ENCODE data around the gene GPBP1. TPM values are rescaled to one million over a fixed set of nuclear protein-coding genes. Genes with fewer than 3 reads are reported as not detected.

The GPBP1 gene
- total and polyA plus RNA-seq, 2 donors (not counting 1 experiment from before 2014, with no cell fraction given): 50.4 to 82.1 TPM

DNA sequence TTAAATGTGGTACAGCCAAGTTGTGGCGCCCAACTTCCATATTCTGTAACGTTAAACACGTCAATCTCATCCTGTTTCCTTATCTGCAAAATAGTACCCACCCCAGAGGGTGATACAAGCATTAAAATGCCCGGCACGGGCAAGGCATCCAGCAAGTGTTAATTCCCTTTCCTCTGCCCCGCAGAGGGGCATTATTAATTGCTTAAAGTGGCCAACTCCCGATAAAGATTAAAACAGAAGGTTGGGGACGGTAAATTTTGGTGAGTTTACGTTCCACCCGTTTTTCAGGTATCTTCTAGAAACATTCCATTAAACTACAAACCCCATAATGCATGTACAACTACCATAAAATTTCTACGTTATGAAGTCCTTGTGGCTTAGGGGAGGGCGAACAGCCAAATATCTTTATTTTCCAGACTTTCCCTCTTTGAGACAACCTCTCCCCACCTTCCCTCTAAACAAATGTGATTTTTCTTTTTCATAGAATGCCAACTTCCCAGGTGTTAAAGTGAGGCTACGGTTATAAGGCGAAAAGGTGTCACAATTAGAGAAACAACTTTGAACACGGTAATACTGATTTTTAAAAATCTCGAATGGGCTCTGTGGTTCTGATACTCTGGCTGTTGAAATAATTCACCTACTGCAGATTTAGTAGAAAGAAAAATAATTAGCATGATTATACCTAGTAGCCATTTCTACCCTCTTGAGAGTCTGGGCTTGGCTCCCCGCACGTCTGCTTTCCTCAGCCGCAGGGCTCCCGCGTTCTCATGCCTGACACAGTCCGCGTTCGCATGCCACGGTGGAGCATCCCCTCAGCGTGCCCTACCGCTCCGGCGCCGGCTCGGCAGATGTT is 1.2 kb upstream of the GPBP1 start:
- H3K9me3 ChIP-seq (ENCODE audit: control insufficient read depth, insufficient read depth, low read depth, low read length): no peaks in the 10 kb centered on the region
- H2AFZ ChIP-seq (ENCODE audit: low read length): peak overlapping the region; percentile 88
- H3K79me2 ChIP-seq (ENCODE audit: control insufficient read depth, insufficient read depth, low read length): peaks cover 38% of the 10 kb centered on the region
- DNase-seq (ENCODE audit: low read depth in 2 of 2): peak; percentile 21 to 43
- peak overlapping the region; percentile 67 to 98 (median 84) for H3K4me3 ChIP-seq (replicated peaks in 1 of 4; ENCODE audit: control extremely low read depth in 1 of 4, insufficient read depth in 1 of 4, low read depth in 3 of 4, low read length in 4 of 4)
- no peaks in the 10 kb centered on the region for H3K27me3 ChIP-seq (ENCODE audit: control insufficient read depth, insufficient read depth, low read length)
- no peaks in the 10 kb centered on the region for H3K36me3 ChIP-seq (ENCODE audit: control insufficient read depth, insufficient read depth, low read length)
- H3K4me1 ChIP-seq (ENCODE audit: control insufficient read depth, extremely low read depth, insufficient read depth, low read length): no peaks in the 10 kb centered on the region
- peaks cover 3% of the 10 kb centered on the region for H4K20me1 ChIP-seq (ENCODE audit: control insufficient read depth, extremely low read depth, insufficient read depth, low read length)
- H3K4me2 ChIP-seq (ENCODE audit: extremely low read depth, insufficient read depth, low read length): peak overlapping the region; percentile 97
- peak overlapping the region; percentile 88 for H3K9ac ChIP-seq (ENCODE audit: insufficient read depth, low read length)
- peak overlapping the region; percentile 100 for H3K27ac ChIP-seq (ENCODE audit: insufficient read depth, low read length)
- TF ChIP-seq EZH2 (IDR thresholded peaks at IDR 0.05; ENCODE audit: low read length, missing control alignments): no peak
- TF ChIP-seq, protein P1, sequence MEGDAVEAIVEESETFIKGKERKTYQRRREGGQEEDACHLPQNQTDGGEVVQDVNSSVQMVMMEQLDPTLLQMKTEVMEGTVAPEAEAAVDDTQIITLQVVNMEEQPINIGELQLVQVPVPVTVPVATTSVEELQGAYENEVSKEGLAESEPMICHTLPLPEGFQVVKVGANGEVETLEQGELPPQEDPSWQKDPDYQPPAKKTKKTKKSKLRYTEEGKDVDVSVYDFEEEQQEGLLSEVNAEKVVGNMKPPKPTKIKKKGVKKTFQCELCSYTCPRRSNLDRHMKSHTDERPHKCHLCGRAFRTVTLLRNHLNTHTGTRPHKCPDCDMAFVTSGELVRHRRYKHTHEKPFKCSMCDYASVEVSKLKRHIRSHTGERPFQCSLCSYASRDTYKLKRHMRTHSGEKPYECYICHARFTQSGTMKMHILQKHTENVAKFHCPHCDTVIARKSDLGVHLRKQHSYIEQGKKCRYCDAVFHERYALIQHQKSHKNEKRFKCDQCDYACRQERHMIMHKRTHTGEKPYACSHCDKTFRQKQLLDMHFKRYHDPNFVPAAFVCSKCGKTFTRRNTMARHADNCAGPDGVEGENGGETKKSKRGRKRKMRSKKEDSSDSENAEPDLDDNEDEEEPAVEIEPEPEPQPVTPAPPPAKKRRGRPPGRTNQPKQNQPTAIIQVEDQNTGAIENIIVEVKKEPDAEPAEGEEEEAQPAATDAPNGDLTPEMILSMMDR (conservative IDR thresholded peaks at IDR 0.05 in 1 of 2, IDR thresholded peaks at IDR 0.05 in 1 of 2; ENCODE audit: low read depth in 1 of 2, low read length in 2 of 2): no peak

DNA sequence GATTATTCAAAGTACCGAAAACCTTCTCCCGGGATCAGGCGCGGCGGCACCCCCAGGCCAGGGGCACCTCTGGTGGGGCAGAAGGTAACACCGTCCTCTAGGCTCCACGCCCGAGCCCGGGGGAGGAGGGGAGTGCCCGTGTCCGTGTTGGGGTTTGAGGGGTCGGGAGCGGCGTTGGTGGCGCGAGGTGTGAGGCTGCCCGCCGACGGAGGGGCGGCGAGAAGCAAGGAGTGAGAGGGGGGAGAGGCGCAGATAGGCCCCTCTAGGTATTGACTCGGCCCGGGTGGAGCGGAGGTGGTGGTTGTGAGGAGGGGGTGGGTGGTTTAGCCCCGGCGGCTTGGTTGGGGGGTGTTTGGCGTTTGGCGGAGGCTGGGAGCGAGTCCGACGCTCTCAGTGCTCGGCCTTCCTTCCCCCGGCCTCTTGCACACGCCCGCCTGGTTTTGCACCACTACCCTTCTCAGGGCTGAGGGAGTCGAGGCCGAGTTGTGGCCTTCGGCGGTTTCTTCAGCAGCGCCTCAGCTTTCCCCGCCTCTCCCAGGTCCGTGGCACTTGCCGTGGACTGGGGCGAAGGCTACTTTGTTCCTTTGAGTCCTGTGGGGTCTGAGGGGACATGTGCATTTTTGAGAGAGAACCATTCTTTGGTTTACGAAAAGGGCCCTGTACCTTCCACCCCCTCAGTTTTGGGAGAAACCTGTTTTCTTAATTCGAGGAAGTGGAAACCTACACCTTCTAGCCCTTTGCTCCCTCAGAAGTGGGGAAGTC is 450 bp downstream of the GPBP1 start:
- TF ChIP-seq EZH2 (IDR thresholded peaks at IDR 0.05; ENCODE audit: low read length, missing control alignments): no peak
- TF ChIP-seq, protein P1 (conservative IDR thresholded peaks at IDR 0.05 in 1 of 2, IDR thresholded peaks at IDR 0.05 in 1 of 2; ENCODE audit: low read depth in 1 of 2, low read length in 2 of 2): no peak
- H2AFZ ChIP-seq (ENCODE audit: low read length): peak overlapping the region; percentile 87
- peak overlapping the region; percentile 98 for H3K4me2 ChIP-seq (ENCODE audit: extremely low read depth, insufficient read depth, low read length)
- no peaks in the 10 kb centered on the region for H3K9me3 ChIP-seq (ENCODE audit: control insufficient read depth, insufficient read depth, low read depth, low read length)
- H3K27me3 ChIP-seq (ENCODE audit: control insufficient read depth, insufficient read depth, low read length): no peaks in the 10 kb centered on the region
- H4K20me1 ChIP-seq (ENCODE audit: control insufficient read depth, extremely low read depth, insufficient read depth, low read length): peaks cover 3% of the 10 kb centered on the region
- peak; percentile 23 to 24 for DNase-seq (ENCODE audit: low read depth in 2 of 2)
- H3K4me1 ChIP-seq (ENCODE audit: control insufficient read depth, extremely low read depth, insufficient read depth, low read length): peaks cover 6% of the 10 kb centered on the region
- no peaks in the 10 kb centered on the region for H3K36me3 ChIP-seq (ENCODE audit: control insufficient read depth, insufficient read depth, low read length)
- H3K4me3 ChIP-seq (replicated peaks in 1 of 4; ENCODE audit: control extremely low read depth in 1 of 4, insufficient read depth in 1 of 4, low read depth in 3 of 4, low read length in 4 of 4): peak overlapping the region; percentile 95 to 98 (median 98)
- H3K79me2 ChIP-seq (ENCODE audit: control insufficient read depth, insufficient read depth, low read length): peaks cover 54% of the 10 kb centered on the region
- H3K9ac ChIP-seq (ENCODE audit: insufficient read depth, low read length): peak overlapping the region; percentile 100
- H3K27ac ChIP-seq (ENCODE audit: insufficient read depth, low read length): peak overlapping the region; percentile 100

DNA sequence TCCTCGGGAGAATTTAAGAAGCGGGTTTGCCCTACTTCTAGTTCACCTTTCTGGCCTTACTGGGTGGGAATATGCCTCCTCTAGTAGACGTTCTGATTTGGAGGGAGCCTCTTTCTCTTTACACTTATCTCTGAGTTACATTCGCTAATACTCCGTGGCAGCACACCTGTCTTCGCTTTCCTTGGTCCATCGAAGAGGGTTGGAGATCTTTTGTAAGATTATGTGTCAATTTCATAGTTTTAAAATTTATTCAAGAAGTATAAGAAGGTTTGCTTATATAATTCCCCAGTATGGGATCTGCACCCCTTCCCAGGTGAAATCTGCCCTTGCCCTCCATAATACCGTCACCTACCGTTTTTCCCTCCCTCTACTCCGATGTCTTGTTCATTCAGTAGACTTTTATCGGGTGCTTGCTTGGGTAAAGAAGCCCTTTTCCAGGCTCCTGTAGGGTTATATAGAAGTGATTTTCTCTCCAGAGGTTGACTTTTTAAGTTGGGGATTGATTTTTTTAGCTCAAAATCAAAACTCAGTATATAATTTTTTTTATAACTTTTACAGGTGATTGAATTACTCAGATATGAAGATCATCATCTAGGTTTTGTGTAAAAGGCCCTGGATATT is 1.1 kb downstream of the GPBP1 start:
- peak overlapping the region; percentile 100 for H3K9ac ChIP-seq (ENCODE audit: insufficient read depth, low read length)
- H3K4me1 ChIP-seq (ENCODE audit: control insufficient read depth, extremely low read depth, insufficient read depth, low read length): peaks cover 6% of the 10 kb centered on the region
- no peaks in the 10 kb centered on the region for H3K27me3 ChIP-seq (ENCODE audit: control insufficient read depth, insufficient read depth, low read length)
- peak overlapping the region; percentile 100 for H3K27ac ChIP-seq (ENCODE audit: insufficient read depth, low read length)
- peak overlapping the region; percentile 98 for H3K4me2 ChIP-seq (ENCODE audit: extremely low read depth, insufficient read depth, low read length)
- no peaks in the 10 kb centered on the region for H3K9me3 ChIP-seq (ENCODE audit: control insufficient read depth, insufficient read depth, low read depth, low read length)
- peaks cover 3% of the 10 kb centered on the region for H4K20me1 ChIP-seq (ENCODE audit: control insufficient read depth, extremely low read depth, insufficient read depth, low read length)
- DNase-seq (ENCODE audit: low read depth in 2 of 2): no peak
- H3K79me2 ChIP-seq (ENCODE audit: control insufficient read depth, insufficient read depth, low read length): peaks cover 61% of the 10 kb centered on the region
- no peaks in the 10 kb centered on the region for H3K36me3 ChIP-seq (ENCODE audit: control insufficient read depth, insufficient read depth, low read length)
- no peak overlapping the region for H2AFZ ChIP-seq (ENCODE audit: low read length)
- peak overlapping the region; percentile 95 to 98 (median 98) for H3K4me3 ChIP-seq (replicated peaks in 1 of 4; ENCODE audit: control extremely low read depth in 1 of 4, insufficient read depth in 1 of 4, low read depth in 3 of 4, low read length in 4 of 4)
- TF ChIP-seq, protein P1 (conservative IDR thresholded peaks at IDR 0.05 in 1 of 2, IDR thresholded peaks at IDR 0.05 in 1 of 2; ENCODE audit: low read depth in 1 of 2, low read length in 2 of 2): no peak
- TF ChIP-seq EZH2 (IDR thresholded peaks at IDR 0.05; ENCODE audit: low read length, missing control alignments): no peak
